ENCODE data around the gene ESPL1. TPM values are rescaled to one million over a fixed set of nuclear protein-coding genes. Genes with fewer than 3 reads are reported as not detected.

Gene ESPL1
- polyA plus RNA-seq, 10 donors = 3.6 to 8.6 (median 5.2) TPM

GRCh38 chr12:53336181-53336681 lies 68.1 kb downstream of the ESPL1 start, which contains the start of gene SP7:
Gene SP7, minus strand, starts transcription at chr12:53336354. Its CDS starts 708 bp downstream, at chr12:53335646.
- no peak for DNase-seq

DNA sequence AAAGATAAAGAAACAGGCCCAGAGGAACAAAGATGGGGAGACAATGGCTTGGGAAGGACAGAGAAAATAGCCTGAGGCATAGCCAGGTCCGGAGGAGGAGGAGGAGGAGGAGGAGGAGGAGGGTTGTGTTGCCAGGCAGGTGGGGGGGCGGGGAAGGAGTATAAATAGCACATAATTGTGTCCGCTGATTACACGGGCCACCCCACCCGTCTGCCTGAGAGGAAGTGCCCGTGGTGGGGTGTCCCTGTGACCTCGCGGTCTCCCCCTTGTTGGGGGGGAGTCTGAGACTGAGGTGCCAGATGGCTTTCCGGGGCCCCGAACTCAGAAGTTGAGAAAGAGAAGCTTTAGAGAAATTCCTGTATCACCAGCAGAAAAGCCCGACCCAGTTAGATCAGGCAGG lies 69.9 kb downstream of the ESPL1 start:
- DNase-seq = no peak

DNA sequence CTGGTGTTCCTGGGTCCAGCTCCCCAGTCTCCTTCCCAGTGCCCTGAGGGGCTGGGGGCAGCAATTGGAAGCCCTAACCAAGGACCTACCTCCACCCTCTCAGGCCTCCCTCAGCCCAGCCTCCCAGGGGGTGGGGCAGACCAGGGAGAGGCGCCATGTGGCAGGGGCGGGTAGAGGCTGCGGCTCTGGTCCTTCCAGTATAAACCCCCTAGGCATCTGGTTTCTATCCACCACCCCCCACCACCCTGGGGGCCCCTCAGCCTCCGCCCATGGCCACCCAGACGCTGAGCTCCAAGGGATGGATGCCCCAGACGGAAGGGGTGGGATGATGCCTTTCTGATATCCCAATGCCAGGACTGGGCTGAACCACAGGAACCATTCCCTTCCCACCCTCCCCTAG lies 70.8 kb downstream of the ESPL1 start:
- no peak for DNase-seq

DNA sequence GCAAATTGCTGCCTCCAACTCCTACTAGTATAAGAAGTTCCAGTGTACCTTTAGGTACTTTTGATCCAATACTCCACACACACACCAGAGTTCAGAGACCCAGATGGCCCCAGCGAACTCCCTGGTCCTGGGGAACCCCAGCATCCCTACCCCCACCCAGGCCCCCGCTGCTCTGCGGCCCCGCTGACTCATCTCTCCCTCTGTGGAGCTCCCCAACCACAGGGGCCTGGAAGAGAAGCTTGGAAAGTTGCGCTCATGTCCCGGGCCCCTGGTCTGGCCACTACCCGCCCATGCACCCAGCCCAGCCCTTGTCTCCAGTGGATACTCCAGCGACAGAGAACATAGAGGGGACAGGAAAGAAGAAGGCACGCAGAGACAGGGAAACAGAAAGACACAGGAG lies 72.3 kb downstream of the ESPL1 start:
- DNase-seq = no peak

Other genes with a start within 250 kb of the ESPL1 start
- gene TNS2, start 218.2 kb upstream of the ESPL1 start, polyA plus RNA-seq (ENCODE audit: insufficient read length in 10 of 10) = 100 to 1,000 TPM in 3 of 10 donors, 10 to 100 TPM in 7; 60.2 to 137 (median 84.2) TPM
- 10 to 100 TPM; 15.9 to 22.3 (median 18.3) TPM for gene SPRYD3, start 188.9 kb upstream of the ESPL1 start, polyA plus RNA-seq (ENCODE audit: insufficient read length in 10 of 10)
- gene IGFBP6, start 170.6 kb upstream of the ESPL1 start, polyA plus RNA-seq (ENCODE audit: insufficient read length in 10 of 10) = 100 to 1,000 TPM in 6 of 10 donors, 10 to 100 TPM in 4; 39.4 to 236 (median 105) TPM
- gene SOAT2, start 164.8 kb upstream of the ESPL1 start, polyA plus RNA-seq (ENCODE audit: insufficient read length in 10 of 10) = under 1 TPM in 8 of 10 donors, not detected in 2; 0.12 to 0.45 (median 0.22) TPM
- gene ZNF740, start 87.6 kb upstream of the ESPL1 start, polyA plus RNA-seq (ENCODE audit: insufficient read length in 10 of 10) = 10 to 100 TPM; 25.0 to 36.7 (median 28.3) TPM
- gene CSAD, start 87.4 kb upstream of the ESPL1 start, polyA plus RNA-seq (ENCODE audit: insufficient read length in 10 of 10) = 10 to 100 TPM; 18.5 to 75.7 (median 28.7) TPM
- 1 to 10 TPM in 5 of 10 donors, under 1 TPM in 5; 0.46 to 5.6 (median 0.93) TPM for gene ITGB7, start 61.0 kb upstream of the ESPL1 start, polyA plus RNA-seq (ENCODE audit: insufficient read length in 10 of 10)
- gene RARG, start 36.1 kb upstream of the ESPL1 start, polyA plus RNA-seq (ENCODE audit: insufficient read length in 10 of 10) = 10 to 100 TPM; 17.8 to 45.7 (median 26.1) TPM
- gene PFDN5, start 27.2 kb downstream of the ESPL1 start, polyA plus RNA-seq (ENCODE audit: insufficient read length in 10 of 10) = 100 to 1,000 TPM; 481 to 551 (median 501) TPM
- 10 to 100 TPM; 30.5 to 40.3 (median 33.3) TPM for gene MYG1, start 31.4 kb downstream of the ESPL1 start, polyA plus RNA-seq (ENCODE audit: insufficient read length in 10 of 10)
- gene AAAS, start 53.3 kb downstream of the ESPL1 start, polyA plus RNA-seq (ENCODE audit: insufficient read length in 10 of 10) = 10 to 100 TPM; 44.1 to 68.4 (median 49.4) TPM
- under 1 TPM in 5 of 10 donors, not detected in 5; 0.10 to 0.22 (median 0.20) TPM for gene SP7, start 68.1 kb downstream of the ESPL1 start, polyA plus RNA-seq (ENCODE audit: insufficient read length in 10 of 10)
- gene SP1, start 111.9 kb downstream of the ESPL1 start, polyA plus RNA-seq (ENCODE audit: insufficient read length in 10 of 10) = 10 to 100 TPM; 31.0 to 46.7 (median 40.0) TPM
- under 1 TPM in 2 of 10 donors, not detected in 8; 0.28 to 0.60 TPM for gene AMHR2, start 155.6 kb downstream of the ESPL1 start, polyA plus RNA-seq (ENCODE audit: insufficient read length in 10 of 10)
- gene PRR13, start 173.4 kb downstream of the ESPL1 start, polyA plus RNA-seq (ENCODE audit: insufficient read length in 10 of 10) = 10 to 100 TPM; 39.2 to 58.4 (median 49.0) TPM
- 100 to 1,000 TPM; 505 to 651 (median 595) TPM for gene PCBP2, start 183.8 kb downstream of the ESPL1 start, polyA plus RNA-seq (ENCODE audit: insufficient read length in 10 of 10)
- gene MAP3K12, start 231.2 kb downstream of the ESPL1 start, polyA plus RNA-seq (ENCODE audit: insufficient read length in 10 of 10) = 10 to 100 TPM; 10.1 to 25.7 (median 13.5) TPM
- 10 to 100 TPM; 18.7 to 30.2 (median 22.3) TPM for gene TARBP2, start 233.0 kb downstream of the ESPL1 start, polyA plus RNA-seq (ENCODE audit: insufficient read length in 10 of 10)
- gene NPFF, start 239.2 kb downstream of the ESPL1 start, polyA plus RNA-seq (ENCODE audit: insufficient read length in 10 of 10) = 1 to 10 TPM in 3 of 10 donors, under 1 TPM in 2, not detected in 5; 0.28 to 1.7 (median 1.0) TPM

Data from muscle of back (tissue), 11 donors.